ENCODE data around the gene TLN1. TPM values are rescaled to one million over a fixed set of nuclear protein-coding genes. Genes with fewer than 3 reads are reported as not detected.

Gene TLN1, protein sequence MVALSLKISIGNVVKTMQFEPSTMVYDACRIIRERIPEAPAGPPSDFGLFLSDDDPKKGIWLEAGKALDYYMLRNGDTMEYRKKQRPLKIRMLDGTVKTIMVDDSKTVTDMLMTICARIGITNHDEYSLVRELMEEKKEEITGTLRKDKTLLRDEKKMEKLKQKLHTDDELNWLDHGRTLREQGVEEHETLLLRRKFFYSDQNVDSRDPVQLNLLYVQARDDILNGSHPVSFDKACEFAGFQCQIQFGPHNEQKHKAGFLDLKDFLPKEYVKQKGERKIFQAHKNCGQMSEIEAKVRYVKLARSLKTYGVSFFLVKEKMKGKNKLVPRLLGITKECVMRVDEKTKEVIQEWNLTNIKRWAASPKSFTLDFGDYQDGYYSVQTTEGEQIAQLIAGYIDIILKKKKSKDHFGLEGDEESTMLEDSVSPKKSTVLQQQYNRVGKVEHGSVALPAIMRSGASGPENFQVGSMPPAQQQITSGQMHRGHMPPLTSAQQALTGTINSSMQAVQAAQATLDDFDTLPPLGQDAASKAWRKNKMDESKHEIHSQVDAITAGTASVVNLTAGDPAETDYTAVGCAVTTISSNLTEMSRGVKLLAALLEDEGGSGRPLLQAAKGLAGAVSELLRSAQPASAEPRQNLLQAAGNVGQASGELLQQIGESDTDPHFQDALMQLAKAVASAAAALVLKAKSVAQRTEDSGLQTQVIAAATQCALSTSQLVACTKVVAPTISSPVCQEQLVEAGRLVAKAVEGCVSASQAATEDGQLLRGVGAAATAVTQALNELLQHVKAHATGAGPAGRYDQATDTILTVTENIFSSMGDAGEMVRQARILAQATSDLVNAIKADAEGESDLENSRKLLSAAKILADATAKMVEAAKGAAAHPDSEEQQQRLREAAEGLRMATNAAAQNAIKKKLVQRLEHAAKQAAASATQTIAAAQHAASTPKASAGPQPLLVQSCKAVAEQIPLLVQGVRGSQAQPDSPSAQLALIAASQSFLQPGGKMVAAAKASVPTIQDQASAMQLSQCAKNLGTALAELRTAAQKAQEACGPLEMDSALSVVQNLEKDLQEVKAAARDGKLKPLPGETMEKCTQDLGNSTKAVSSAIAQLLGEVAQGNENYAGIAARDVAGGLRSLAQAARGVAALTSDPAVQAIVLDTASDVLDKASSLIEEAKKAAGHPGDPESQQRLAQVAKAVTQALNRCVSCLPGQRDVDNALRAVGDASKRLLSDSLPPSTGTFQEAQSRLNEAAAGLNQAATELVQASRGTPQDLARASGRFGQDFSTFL (N-terminal part only)
- total RNA-seq: 83.7 and 230 TPM in 2 replicates

DNA sequence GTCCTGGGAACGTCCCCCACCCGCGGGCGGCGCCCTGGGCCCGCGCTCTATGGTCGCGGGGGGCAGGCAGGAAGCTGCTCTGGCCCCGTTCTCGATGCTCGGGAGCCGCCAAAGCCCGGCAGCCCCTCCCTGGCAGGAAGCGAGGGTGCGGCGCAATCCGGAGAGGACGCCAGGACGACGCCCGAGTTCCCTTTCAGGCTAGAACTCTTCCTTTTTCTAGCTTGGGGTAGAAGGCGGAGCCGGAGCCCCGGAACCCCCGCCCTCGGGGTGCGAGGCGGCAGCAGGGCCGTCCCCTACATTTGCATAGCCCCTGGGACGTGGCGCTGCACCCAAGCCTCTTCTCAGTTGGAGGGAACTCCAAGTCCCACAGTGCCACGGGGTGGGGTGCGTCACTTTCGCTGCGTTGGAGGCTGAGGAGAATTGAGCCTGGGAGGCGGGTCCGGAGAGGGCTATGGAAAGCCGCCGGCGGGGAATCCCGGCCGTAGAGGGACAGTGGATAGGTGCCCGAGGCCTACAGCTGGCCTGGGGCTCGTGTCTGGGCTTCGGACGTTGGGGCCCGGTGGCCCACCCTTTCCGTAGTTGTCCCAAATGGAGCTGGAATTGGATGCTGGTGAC is at the start of gene TLN1, which contains the start of gene CREB3:
Gene TLN1, minus strand, starts transcription at position 11 of the 615 bp plus-strand sequence. CDS start 6,501 bp downstream, outside the sequence.
Gene CREB3, plus strand, starts transcription at position 482 of the 615 bp plus-strand sequence. Its CDS starts 107 bp downstream, at position 589.

DNA sequence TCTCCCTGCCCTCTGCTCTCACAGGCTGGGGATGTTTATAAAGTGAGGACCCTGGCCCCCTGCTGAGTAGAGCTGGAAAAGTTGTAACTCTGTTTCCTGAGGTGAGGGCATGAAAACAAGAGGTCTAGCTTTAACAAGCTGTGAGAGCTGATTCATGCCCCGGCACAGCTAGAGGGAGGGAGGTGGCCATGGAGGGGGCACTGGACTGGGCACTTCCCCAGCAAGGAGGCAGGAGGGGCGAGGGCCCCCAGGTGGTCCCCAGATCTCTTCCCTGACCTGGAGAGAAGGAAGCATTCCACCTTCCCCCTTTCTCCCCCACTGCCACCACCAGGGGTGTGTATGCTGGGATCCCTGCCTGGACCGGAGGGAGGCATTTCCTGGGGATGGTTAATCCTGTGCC is 22.3 kb upstream of the TLN1 start, which contains the start of gene MSMP:
Gene MSMP, minus strand, starts transcription at position 13 of the 400 bp plus-strand sequence. CDS start 147 bp downstream, outside the sequence.

DNA sequence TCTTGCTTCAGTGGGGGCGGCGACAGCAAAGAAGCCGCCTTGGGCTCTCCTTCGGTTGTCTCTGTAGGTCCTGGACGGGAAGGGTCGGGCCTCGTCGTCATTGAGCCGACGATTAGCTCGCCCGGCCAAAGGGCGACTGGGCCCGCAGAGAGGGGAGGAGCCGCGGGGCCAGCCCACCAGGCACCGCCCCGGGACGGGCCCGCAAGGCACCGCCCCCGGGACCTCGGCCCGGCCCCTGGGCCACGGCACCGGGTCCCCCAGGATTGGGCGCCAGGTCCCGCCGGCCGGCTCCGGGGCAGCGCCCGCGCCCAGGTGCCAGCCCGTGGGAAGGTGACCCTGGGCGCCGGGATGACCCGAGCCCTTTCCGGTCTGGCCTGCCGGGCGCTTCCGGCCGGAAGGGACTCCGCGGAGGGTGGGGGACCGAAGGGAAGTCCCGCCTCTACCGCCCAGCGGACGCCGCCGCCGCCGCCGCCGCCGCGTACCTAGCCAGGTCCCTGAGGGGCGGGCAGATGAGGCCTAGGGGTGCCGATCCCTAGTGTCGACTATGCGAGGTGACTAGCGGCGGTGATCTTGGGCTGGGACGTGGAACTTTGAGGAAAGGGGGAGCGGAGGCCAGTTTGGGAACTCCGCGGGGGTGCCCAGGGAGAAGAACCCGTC is 17.0 kb upstream of the TLN1 start, which contains the start of the genes GBA2 and RGP1:
Gene GBA2, minus strand, starts transcription at position 371 of the 657 bp plus-strand sequence. CDS start 524 bp downstream, outside the sequence.
Gene RGP1, plus strand, starts transcription at position 430 of the 657 bp plus-strand sequence. CDS start 469 bp downstream, outside the sequence.

DNA sequence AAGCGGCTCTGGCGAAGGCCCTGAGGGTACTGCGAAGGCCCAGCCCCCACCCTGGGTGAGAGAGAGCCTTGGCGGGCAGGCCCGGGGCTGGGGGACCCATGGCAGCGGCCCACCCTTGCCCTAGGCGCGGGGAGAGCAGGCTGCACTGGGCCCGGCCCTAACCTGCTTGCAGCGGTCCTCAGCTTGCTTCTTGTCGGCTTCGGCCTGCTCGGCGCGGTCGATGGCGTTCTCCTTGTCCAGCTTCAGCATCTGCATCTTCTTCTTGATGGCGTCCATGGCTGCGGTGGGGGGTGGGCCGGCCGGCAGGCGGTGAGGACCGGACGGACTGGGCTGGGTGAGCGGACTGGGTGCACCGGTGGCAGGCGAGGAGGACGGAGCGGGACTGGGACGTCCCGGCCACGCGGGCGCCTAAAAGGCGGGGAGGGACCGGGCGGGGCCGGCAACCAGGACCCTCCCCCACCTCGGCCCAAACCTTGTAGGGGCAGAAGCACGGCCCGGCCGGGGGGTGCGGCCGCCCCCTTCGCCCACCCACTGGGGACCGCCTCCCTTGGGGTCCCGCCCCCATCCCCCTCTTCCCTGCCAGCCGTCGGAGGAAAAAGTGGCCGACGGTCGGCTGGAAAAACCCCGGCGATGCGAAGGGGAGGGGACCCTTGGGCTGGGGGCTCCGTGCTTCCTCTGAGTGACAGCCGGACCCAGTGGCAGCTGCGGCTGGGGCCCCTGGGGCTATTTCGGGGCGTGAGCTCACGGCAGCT is 42.3 kb downstream of the TLN1 start, which contains the start of gene TPM2:
Gene TPM2, minus strand, starts transcription at position 384 of the 752 bp plus-strand sequence. Its CDS starts 108 bp downstream, at position 276.

DNA sequence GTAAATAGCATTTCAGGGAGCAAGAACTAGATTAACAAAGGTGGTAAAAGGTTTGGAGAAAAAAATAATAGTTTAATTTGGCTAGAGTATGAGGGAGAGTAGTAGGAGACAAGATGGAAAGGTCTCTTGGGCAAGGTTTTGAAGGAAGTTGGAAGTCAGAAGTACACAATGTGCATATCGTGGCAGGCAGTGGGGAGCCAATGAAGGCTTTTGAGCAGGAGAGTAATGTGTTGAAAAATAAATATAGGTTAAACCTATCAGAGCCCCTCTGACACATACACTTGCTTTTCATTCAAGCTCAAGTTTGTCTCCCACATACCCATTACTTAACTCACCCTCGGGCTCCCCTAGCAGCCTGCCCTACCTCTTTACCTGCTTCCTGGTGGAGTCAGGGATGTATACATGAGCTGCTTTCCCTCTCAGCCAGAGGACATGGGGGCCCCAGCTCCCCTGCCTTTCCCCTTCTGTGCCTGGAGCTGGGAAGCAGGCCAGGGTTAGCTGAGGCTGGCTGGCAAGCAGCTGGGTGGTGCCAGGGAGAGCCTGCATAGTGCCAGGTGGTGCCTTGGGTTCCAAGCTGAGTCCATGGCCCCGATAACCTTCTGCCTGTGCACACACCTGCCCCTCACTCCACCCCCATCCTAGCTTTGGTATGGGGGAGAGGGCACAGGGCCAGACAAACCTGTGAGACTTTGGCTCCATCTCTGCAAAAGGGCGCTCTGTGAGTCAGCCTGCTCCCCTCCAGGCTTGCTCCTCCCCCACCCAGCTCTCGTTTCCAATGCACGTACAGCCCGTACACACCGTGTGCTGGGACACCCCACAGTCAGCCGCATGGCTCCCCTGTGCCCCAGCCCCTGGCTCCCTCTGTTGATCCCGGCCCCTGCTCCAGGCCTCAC is 58.6 kb downstream of the TLN1 start, which contains the start of gene CA9:
Gene CA9, plus strand, starts transcription at position 797 of the 893 bp plus-strand sequence. Its CDS starts 32 bp downstream, at position 829.

DNA sequence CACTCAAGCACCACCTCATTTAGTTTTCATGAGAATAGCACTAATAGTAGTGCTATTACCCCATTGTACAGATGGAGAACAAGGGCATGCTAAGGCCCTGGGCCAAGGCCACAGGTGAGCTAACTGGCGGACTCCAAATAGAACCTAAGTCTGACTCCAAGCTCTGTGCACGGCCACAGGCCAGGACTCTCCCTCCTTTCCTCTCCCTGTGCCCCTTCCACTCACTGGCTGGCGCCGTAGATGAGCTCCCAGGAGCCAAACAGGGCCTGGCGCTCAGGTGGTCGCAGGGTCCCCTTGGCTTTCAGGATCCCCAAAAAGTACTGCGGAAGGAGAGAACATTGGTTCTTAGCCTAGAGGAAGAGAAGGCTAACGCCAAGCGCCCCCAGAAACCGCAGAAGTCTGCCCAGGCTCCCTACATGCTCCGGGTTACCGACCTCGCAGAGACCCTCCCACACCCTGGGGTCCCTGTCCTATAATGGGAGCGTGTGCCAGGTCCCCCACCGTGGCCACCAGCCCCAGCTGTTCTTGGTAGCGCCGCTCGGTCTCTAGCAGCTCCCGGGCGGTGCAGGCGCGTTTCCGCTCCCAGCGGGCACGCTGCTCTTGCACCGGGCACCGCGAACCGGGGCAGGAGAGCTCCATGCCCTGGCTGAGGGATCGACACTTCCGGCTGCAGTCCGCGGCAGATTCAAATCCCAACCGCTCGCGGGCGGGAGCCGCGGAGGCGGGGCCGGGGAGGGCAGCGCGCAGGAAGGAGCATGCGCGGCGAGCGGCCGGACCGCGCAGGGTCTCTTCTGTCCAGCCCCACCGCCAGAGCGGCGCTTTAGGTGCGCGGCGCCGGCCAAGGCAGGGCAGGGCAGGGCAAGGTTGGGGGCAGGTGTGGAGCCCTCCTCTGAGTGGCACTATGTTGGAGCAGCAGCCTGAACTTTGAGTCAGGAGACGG is 67.2 kb downstream of the TLN1 start, which contains the start of gene ARHGEF39:
Gene ARHGEF39, minus strand, starts transcription at position 665 of the 940 bp plus-strand sequence. Its CDS starts 26 bp downstream, at position 639.

DNA sequence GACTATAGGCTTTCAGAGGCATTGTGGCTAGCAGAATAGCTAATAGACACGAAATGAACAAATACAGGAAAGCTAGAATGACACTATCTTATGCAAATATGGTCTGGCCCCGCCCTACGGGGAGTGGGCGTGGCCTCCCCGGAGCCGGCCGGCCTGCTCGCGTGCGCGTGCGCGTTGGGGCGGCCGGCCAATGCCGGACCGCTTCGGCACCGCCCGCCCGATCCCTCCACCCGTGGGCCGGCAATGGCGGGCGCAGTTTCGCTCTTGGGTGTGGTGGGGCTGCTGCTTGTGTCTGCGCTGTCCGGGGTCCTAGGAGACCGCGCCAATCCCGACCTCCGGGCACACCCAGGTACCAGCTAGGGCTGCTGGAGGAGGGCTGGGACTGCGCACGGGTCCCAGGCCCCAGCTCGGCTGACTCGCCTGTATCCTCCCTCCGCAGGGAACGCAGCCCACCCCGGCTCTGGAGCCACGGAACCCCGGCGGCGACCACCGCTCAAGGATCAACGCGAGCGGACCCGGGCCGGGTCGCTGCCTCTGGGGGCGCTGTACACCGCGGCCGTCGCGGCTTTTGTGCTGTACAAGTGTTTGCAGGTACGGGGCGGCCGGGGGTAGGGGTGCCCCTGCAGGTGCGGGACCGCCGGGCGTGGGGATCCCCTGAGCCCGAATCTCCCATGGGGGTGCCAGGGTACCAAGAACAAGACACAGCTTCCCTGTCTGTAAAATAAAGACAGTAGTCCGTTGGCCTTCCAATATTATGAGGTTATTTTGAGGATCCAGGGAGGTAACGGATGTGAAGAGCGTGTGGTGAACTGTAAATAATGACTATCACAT is 73.6 kb downstream of the TLN1 start, which contains the start of gene CCDC107:
Gene CCDC107, plus strand, starts transcription at position 156 of the 831 bp plus-strand sequence. Its CDS starts 88 bp downstream, at position 244.

DNA sequence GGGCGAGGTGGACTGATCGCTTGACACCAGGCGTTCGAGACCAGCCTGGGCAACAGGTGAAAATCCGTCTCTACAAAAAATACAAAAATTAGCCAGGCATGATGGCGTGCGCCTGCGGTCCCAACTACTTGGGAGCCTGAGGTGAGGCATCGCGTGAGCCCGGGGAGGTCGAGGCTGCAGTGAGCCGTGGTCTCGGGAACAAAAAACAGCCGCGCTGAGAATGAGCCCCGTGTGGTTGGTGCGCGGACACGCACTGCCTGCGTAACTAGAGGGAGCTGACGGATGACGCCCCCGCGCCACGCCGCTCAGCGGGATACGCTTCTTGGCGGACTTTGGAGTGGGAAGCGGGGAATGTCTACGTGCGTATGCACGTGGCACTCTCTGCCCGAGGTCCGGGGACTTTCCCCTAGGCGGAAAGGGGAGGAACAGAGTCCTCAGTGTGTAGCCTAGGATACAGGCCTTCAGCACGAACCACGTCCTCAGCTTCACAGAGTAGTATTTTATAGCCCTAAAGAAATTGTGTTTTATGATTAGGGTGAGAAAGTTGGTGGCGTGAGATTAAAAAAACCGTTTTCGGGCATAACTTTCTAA is 74.4 kb downstream of the TLN1 start, which contains the start of gene RMRP:
Gene RMRP, minus strand, starts transcription at position 474 of the 591 bp plus-strand sequence.

DNA sequence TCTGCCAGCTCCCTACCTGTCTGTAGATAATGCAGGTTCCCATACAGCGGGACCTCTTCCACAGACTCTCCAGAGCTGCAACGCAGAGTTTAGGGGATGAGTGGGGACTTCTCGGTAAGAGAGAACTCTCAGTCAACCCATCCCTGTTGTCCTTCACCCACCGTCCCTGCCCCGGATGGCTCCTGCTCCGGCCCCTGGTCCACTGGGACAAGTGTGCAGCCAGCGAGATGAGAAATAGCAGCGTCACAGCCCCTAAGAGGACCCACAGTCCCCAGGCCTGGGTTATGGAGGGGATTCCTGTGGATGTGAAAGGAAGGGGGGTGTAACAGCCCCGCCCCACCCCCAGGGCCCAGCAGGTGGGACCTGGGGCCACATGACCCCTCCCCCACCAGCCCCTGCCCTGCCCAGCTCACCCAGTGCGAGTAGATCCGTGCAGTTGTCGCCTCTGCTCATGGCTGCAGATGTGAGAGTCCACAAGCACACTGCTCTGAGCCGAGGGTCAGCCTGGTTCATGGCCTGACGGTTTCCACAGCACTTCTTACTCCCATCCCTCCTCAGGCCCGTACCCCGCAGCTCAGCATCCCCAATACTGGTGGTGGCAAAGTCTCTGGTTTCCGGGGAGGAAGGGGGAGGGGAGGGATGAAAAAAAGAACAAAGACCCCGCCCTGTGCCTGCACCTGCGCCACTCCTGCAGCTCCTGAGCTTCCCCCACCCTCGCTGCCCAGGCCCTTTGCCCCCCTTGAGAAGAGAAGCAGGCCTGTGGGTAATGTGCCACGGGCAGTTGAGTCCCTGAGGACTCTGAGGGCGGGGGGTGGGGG is 81.4 kb downstream of the TLN1 start, which contains the start of gene SIT1:
Gene SIT1, minus strand, starts transcription at position 591 of the 818 bp plus-strand sequence. Its CDS starts 78 bp downstream, at position 513.

Other genes starting within 250 kb of the TLN1 start
- 7.9 and 10.1 TPM in 2 replicates for gene RUSC2, start 242.1 kb downstream of the TLN1 start, total RNA-seq
- 9.6 and 16.8 TPM in 2 replicates for gene TESK1, start 126.9 kb downstream of the TLN1 start, total RNA-seq
- gene CD72, start 113.8 kb downstream of the TLN1 start, total RNA-seq: 0.50 and 1.0 TPM in 2 replicates
- gene SIT1, start 81.3 kb downstream of the TLN1 start, total RNA-seq: not detected in 2 replicates
- 18,537 and 104,493 TPM in 2 replicates for gene RMRP, start 74.2 kb downstream of the TLN1 start, total RNA-seq
- 6.7 and 14.4 TPM in 2 replicates for gene CCDC107, start 73.9 kb downstream of the TLN1 start, total RNA-seq
- 0.07 and 0.34 TPM in 2 replicates for gene ARHGEF39, start 67.0 kb downstream of the TLN1 start, total RNA-seq
- gene CA9, start 58.3 kb downstream of the TLN1 start, total RNA-seq: 0.68 and 7.5 TPM in 2 replicates
- gene TPM2, start 42.3 kb downstream of the TLN1 start, total RNA-seq: 35.1 and 43.1 TPM in 2 replicates
- 39.5 and 50.9 TPM in 2 replicates for gene CREB3, start 471 bp upstream of the TLN1 start, total RNA-seq
- gene GBA2, start 17.0 kb upstream of the TLN1 start, total RNA-seq: 36.6 and 41.6 TPM in 2 replicates
- gene RGP1, start 17.1 kb upstream of the TLN1 start, total RNA-seq: 17.1 and 25.6 TPM in 2 replicates
- gene MSMP, start 22.1 kb upstream of the TLN1 start, total RNA-seq: not detected in 2 replicates
- gene NPR2, start 59.4 kb upstream of the TLN1 start, total RNA-seq: 4.1 and 15.9 TPM in 2 replicates
- gene SPAG8, start 80.1 kb upstream of the TLN1 start, total RNA-seq: 0.14 TPM in 1 of 2 replicates, not detected in the other
- 13.0 and 21.2 TPM in 2 replicates for gene HINT2, start 82.8 kb upstream of the TLN1 start, total RNA-seq
- not detected in 2 replicates for gene FAM221B, start 96.5 kb upstream of the TLN1 start, total RNA-seq
- gene TMEM8B, start 97.0 kb upstream of the TLN1 start, total RNA-seq: 0.68 and 5.8 TPM in 2 replicates
- not detected in 2 replicates for gene OR13J1, start 138.2 kb upstream of the TLN1 start, total RNA-seq
- 0.28 and 0.34 TPM in 2 replicates for gene HRCT1, start 174.0 kb upstream of the TLN1 start, total RNA-seq
- 0.07 TPM in 1 of 2 replicates, not detected in the other for gene SPAAR, start 177.3 kb upstream of the TLN1 start, total RNA-seq
- gene OR2S2, start 226.0 kb upstream of the TLN1 start, total RNA-seq: not detected in 2 replicates

All from nasal cavity respiratory epithelium epithelial cell of viscerocranial mucosa (primary cell).